HK-2 (cell line): ENCODE measurements around the gene CCDC181.

Experiments used
- DNase-seq: peaks from one replicate; pipeline ENCODE4 v3.0.0-alpha.2; 2018; ENCODE audit not compliant: unreplicated experiment

The CCDC181 gene

DNA sequence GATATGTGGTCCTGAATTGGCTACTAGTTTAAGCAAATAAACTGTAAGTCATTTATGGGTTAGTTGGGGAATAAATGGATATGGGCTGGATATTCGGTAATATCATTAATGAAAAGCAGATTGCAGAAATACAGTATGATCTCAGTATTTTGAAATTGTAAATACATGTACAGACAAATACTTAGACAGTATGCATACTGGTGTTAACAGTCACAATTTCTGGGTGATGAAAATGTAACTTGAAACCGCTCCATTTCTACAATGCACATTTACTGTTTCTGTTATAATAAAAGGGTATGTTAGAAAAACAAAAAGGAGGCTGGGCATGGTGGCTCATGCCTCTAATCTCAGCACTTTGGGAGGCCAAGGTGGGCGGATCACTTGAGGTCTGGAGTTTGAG lies 31.3 kb downstream of the CCDC181 start:
- no peak for DNase-seq

DNA sequence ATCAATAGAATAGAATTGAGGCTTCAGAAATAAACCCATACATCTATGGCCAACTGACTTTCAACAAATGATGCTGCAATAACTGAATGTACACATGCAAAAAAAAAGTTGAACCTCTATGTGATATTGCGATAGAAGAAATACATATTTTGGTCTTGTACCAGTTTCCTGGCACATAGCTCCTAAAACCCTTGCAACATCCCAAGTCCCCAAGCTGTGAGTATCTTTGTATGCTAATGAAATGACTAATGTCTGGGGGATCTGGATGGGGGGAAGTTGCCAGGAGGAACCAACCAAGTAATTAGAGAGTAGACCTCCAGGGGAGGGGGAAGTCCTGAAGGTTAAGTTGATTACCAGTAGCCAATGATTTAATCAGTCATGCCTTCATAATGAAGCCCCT lies 34.9 kb downstream of the CCDC181 start:
- DNase-seq = no peak

DNA sequence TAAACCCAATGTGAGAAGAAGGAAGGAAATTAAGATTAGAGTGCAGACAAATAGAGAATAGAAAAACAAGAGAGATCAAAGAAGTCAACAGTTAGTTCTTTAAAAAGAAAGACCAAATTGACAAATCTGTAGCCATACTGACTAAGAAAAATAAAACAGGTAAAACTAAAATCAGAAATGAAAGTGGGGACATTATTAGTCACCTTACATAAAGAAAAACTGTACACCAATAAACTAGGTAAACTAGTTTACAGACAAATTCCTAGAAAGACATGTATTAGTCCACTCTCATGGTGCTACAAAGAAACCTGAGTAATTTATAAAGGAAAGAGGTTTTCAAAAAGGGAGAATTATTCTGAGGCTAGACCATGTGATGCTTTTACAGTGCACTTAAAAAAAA lies 37.0 kb downstream of the CCDC181 start:
- DNase-seq = no peak

GRCh38 chr1:169387399-169387798 lies 39.9 kb downstream of the CCDC181 start:
- no peak for DNase-seq

DNA sequence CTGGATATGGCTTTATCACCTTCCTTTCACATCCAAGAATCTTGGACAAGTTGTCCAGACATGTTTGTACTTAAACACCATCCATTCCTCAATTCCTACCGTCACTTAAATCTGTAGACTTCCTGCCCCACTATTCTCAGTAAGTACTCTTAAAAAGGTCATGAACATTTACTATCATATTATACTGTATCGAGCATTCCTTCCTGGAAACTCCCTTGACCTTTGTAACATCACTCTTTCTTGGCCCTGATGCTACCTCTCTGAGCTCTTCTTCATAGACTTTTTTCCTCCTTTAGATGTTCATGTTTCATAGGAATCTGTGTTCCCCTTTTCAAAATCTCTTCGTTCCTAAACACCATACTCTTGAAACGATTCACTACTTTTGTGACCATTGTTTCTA lies 43.8 kb downstream of the CCDC181 start:
- no peak for DNase-seq

- DNase-seq = no peak
These were observed 46.1 kb downstream of the CCDC181 start for GRCh38 chr1:169381162-169381561.

DNA sequence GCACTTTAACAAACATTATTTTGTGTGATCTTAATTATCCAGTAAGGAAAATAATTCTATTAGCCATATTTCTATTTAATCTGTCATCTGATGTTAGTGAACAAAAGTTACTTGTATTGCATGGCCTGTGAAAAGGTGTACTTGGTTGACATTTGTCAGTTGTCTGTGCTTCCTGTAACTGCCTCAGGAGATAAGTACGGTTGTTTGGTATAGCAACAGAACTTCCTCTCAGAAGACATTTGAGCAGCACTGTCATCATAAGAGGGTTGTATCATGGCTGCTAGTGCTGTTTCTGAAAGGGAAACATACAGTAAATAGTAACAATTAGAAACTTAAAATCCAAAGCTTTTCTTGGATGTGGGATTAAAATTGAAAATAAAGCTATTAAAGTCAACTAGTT lies 55.9 kb downstream of the CCDC181 start:
- no peak for DNase-seq

- DNase-seq = no peak
These were observed 58.9 kb downstream of the CCDC181 start for GRCh38 chr1:169368406-169368769.

GRCh38 chr1:169367686-169368405 lies 59.4 kb downstream of the CCDC181 start, which contains the start of the genes BLZF1 and NME7:
BLZF1 (plus strand) TSS chr1:169368195; CDS start chr1:169369523, 1,328 bp downstream.
NME7 (minus strand) TSS chr1:169367797; CDS start chr1:169367710, 87 bp downstream.
- peak; percentile 94 for DNase-seq

GRCh38 chr1:169367096-169367685 lies 60.1 kb downstream of the CCDC181 start:
- no peak for DNase-seq

GRCh38 chr1:169364948-169365347 lies 62.3 kb downstream of the CCDC181 start:
- DNase-seq = no peak

GRCh38 chr1:169363046-169363730 lies 64.1 kb downstream of the CCDC181 start:
- peak; percentile 41 for DNase-seq

- DNase-seq = no peak
These were observed 66.0 kb downstream of the CCDC181 start for GRCh38 chr1:169361281-169361680.

GRCh38 chr1:169360415-169360814 lies 66.9 kb downstream of the CCDC181 start:
- DNase-seq = no peak

DNA sequence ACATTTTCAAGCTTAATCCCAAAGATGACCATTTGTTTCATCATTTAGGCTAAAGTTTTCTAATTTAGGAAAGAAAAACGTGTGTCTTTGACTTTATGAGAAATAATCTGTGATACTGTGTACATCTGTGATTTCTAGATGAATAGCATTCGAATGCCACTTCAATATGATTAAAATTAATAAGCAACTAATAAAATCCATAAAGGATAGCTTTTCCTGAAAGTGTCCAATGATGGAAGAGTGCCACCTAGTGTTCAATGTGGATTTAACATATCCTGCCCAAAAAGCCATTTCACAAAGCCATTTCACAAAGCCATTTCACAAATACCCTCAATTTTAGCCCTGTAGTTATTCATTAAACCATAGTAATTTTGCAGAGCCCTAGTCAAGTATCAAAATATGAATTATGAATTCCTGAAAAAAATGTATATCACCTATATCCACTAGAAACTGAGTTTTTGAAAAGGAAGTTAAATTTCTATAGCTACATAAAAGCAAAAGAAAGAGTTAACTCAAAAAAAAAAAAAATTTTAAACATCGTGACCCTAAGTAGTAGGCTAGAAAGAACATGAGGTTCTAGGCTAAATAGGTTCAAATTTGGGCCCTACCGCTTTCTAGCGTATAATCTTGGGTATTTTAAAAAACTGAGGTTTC lies 78.8 kb downstream of the CCDC181 start:
- no peak for DNase-seq

GRCh38 chr1:169347688-169348382 lies 79.4 kb downstream of the CCDC181 start:
- DNase-seq = no peak

DNA sequence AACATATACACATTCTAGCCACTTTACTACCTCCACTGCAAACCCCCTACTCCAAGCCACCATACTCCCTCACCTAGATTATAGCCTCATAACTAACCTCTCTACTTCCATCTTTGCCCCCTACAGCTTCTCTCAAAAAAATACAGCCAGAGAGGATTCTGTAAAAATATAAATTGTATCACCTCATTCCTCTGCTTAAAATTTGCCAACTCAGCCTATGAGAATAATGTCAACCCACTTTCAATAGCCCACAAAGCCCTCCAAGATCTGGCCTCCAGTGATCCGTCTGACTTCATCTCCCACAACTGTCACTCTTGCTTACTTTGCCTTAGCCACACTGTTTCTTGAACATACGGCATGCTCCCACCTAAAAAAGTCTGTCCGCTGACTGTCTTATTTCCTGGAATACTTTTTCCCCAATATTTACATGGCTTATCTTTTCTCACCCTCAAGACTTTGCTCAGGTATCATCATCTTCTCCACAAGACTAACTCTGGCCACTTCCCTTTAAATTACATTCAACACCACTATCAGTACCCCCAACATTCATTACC lies 81.2 kb downstream of the CCDC181 start:
- no peak for DNase-seq

- no peak for DNase-seq
These were observed 81.8 kb downstream of the CCDC181 start for GRCh38 chr1:169345511-169345910.
